Posterior vena cava (tissue), 2 donors: ENCODE results near the gene PCDHGA3. TPM values are rescaled to one million over a fixed set of nuclear protein-coding genes. Genes with fewer than 3 reads are reported as not detected.

Experiments used
- total RNA-seq, 2 donors: library from RNA; stranded (reverse); fragmentation: NEBNext Ultra II Directional; extraction: Animal tissue kit (Norgen Biotek cat#: 25700); gene quantifications; one replicate each; pipeline ENCODE4 v1.2.1, GENCODE V29; 2021
- donor health status: DM: yes; HTN: yes; CAD: no.
- donor health status: DM: yes; HTN: yes; CAD: no.

Gene PCDHGA3
- total RNA-seq, 2 donors from 2014 or later = 2.0 to 3.0 TPM

Other genes starting within 250 kb of the PCDHGA3 start
- gene PCDHB2, start 249.2 kb upstream of the PCDHGA3 start, total RNA-seq = 1 to 10 TPM; 2.3 to 3.2 TPM
- 1 to 10 TPM; 1.2 to 1.3 TPM for gene PCDHB3, start 243.4 kb upstream of the PCDHGA3 start, total RNA-seq
- 1 to 10 TPM; 4.1 to 5.2 TPM for gene PCDHB4, start 222.0 kb upstream of the PCDHGA3 start, total RNA-seq
- 1 to 10 TPM; 2.8 to 3.1 TPM for gene PCDHB5, start 208.6 kb upstream of the PCDHGA3 start, total RNA-seq
- gene PCDHB6, start 193.8 kb upstream of the PCDHGA3 start, total RNA-seq = 1 to 10 TPM in 1 of 2 donors, under 1 TPM in 1; 0.95 to 1.6 TPM
- gene PCDHB7, start 171.2 kb upstream of the PCDHGA3 start, total RNA-seq = 1 to 10 TPM; 2.6 to 5.5 TPM
- gene PCDHB8, start 166.0 kb upstream of the PCDHGA3 start, total RNA-seq = 1 to 10 TPM; 2.3 to 3.5 TPM
- gene PCDHB16, start 161.4 kb upstream of the PCDHGA3 start, total RNA-seq = 1 to 10 TPM; 3.0 to 5.0 TPM
- 1 to 10 TPM; 1.1 to 5.3 TPM for gene PCDHB9, start 156.7 kb upstream of the PCDHGA3 start, total RNA-seq
- gene PCDHB10, start 151.5 kb upstream of the PCDHGA3 start, total RNA-seq = 1 to 10 TPM; 2.6 to 3.8 TPM
- gene PCDHB11, start 144.2 kb upstream of the PCDHGA3 start, total RNA-seq = 1 to 10 TPM; 3.6 to 4.0 TPM
- gene PCDHB12, start 135.1 kb upstream of the PCDHGA3 start, total RNA-seq = 1 to 10 TPM; 3.6 to 4.1 TPM
- gene PCDHB13, start 129.9 kb upstream of the PCDHGA3 start, total RNA-seq = 1 to 10 TPM; 3.9 to 6.4 TPM
- gene PCDHB14, start 120.5 kb upstream of the PCDHGA3 start, total RNA-seq = 1 to 10 TPM; 5.0 to 8.7 TPM
- 1 to 10 TPM; 3.8 to 4.4 TPM for gene PCDHB15, start 98.4 kb upstream of the PCDHGA3 start, total RNA-seq
- under 1 TPM; 0.46 to 1.00 TPM for gene SLC25A2, start 39.8 kb upstream of the PCDHGA3 start, total RNA-seq
- gene TAF7, start 23.0 kb upstream of the PCDHGA3 start, total RNA-seq = 10 to 100 TPM; 57.9 to 63.1 TPM
- gene PCDHGA1, start 13.3 kb upstream of the PCDHGA3 start, total RNA-seq = under 1 TPM; 0.81 to 0.93 TPM
- 1 to 10 TPM; 3.7 to 7.4 TPM for gene PCDHGA2, start 5.1 kb upstream of the PCDHGA3 start, total RNA-seq
- gene PCDHGB1, start 6.3 kb downstream of the PCDHGA3 start, total RNA-seq = 1 to 10 TPM; 2.6 to 2.8 TPM
- 1 to 10 TPM; 4.7 to 5.5 TPM for gene PCDHGA4, start 11.2 kb downstream of the PCDHGA3 start, total RNA-seq
- gene PCDHGB2, start 16.2 kb downstream of the PCDHGA3 start, total RNA-seq = 1 to 10 TPM; 4.7 to 5.2 TPM
- gene PCDHGA5, start 20.3 kb downstream of the PCDHGA3 start, total RNA-seq = 1 to 10 TPM; 3.9 to 5.2 TPM
- gene PCDHGB3, start 26.4 kb downstream of the PCDHGA3 start, total RNA-seq = 1 to 10 TPM; 4.9 to 5.0 TPM
- gene PCDHGA6, start 30.1 kb downstream of the PCDHGA3 start, total RNA-seq = 1 to 10 TPM; 6.6 to 7.9 TPM
- gene PCDHGA7, start 38.9 kb downstream of the PCDHGA3 start, total RNA-seq = 1 to 10 TPM; 4.0 to 4.3 TPM
- 1 to 10 TPM; 4.8 to 5.7 TPM for gene PCDHGB4, start 43.9 kb downstream of the PCDHGA3 start, total RNA-seq
- gene PCDHGA8, start 48.8 kb downstream of the PCDHGA3 start, total RNA-seq = 1 to 10 TPM; 2.0 to 2.4 TPM
- gene PCDHGB5, start 54.1 kb downstream of the PCDHGA3 start, total RNA-seq = 1 to 10 TPM; 8.1 to 9.5 TPM
- gene PCDHGA9, start 58.9 kb downstream of the PCDHGA3 start, total RNA-seq = 1 to 10 TPM; 5.6 to 7.2 TPM
- 1 to 10 TPM; 6.7 to 8.5 TPM for gene PCDHGB6, start 64.2 kb downstream of the PCDHGA3 start, total RNA-seq
- gene PCDHGA10, start 69.2 kb downstream of the PCDHGA3 start, total RNA-seq = 1 to 10 TPM; 5.7 to 6.6 TPM
- 10 to 100 TPM; 12.2 to 17.1 TPM for gene PCDHGB7, start 73.8 kb downstream of the PCDHGA3 start, total RNA-seq
- 1 to 10 TPM; 4.6 to 4.8 TPM for gene PCDHGA11, start 77.2 kb downstream of the PCDHGA3 start, total RNA-seq
- 10 to 100 TPM in 1 of 2 donors, 1 to 10 TPM in 1; 5.2 to 11.6 TPM for gene PCDHGA12, start 86.7 kb downstream of the PCDHGA3 start, total RNA-seq
- gene PCDHGC3, start 132.1 kb downstream of the PCDHGA3 start, total RNA-seq = 10 to 100 TPM; 71.1 to 90.6 TPM
- gene PCDHGC4, start 141.2 kb downstream of the PCDHGA3 start, total RNA-seq = 1 to 10 TPM; 2.0 to 2.9 TPM
- 1 to 10 TPM; 2.3 to 2.6 TPM for gene PCDHGC5, start 145.3 kb downstream of the PCDHGA3 start, total RNA-seq